NCI-H446 (cell line): Measurements from ENCODE around the gene MT1B.
"Not testable (repeated sequence)": the region's sequence is repeated elsewhere in the genome, so short reads cannot be mapped to it uniquely, and the experiment has no call there.

Source experiments
- DNase-seq, 2 experiments: peaks; one replicate each; lab custom pipeline; 2025; lab: John Stamatoyannopoulos, UW

Gene MT1B

DNA sequence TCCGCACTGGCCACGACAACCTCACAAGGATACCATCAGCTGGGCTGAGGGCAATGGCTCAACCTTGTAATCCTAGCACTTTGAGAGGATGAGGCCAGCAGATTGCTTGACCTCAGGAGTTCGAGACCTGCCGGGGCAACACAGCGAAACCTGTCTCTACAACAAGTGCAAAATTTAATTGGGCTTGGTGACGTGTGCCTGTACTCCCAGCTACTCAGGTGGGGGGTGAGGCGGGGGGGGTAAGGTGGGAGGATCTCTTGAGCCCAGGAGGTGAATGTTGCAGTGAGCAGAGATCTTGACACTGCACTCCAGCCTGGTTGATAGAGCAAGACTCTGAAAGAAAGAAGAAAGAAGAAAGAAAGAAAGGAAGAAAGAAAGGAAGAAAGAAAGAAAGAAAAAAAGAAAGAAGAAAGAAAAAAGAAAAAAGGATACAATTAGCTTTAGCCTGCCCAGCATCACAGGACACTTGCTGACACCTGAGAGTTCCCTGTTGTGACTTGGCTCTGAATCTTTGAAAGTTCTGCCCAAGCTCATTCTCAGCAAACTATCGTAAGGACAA is 31.3 kb upstream of the MT1B start:
- DNase-seq = no peak

- DNase-seq = not testable (repeated sequence)
These were observed 29.8 kb upstream of the MT1B start for GRCh38 chr16:56621665-56622445.

DNA sequence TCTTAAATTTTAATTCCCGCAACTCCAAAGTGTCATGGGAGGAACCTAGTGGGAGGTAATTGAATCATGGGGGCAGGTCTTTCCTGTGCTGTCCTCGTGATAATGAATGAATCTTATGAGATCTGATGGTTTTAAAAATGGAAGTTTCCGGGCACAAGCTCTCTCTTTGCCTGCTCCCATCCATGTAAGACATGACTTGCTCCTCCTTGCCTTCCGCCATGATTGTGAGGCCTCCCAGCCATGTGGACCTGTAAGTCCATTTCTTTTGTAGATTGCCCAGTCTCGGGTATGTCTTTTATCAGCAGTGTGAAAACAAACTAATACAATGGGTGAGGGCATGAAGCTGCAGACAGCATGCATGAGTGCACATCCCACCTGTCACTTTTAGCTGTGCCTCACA is 28.5 kb upstream of the MT1B start:
- not testable (repeated sequence) for DNase-seq

DNA sequence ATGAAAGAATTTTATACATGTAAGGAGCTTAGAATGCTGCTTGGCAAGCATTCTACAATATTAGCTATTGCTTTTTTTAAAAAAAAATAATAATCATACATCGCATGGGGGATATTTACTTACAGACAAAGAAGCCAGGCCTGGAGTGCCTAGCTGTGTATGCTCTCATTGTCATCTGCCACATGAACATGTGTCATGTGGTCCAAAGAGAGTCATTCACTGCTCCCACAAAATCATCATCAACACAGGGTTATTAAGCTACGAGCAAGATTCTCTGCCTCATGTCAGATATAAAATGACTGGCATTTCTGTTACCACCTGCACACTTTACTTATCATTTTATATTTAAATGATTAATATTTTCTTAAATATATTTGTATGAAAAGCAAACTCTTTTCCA is 28.0 kb upstream of the MT1B start:
- DNase-seq = no peak

DNA sequence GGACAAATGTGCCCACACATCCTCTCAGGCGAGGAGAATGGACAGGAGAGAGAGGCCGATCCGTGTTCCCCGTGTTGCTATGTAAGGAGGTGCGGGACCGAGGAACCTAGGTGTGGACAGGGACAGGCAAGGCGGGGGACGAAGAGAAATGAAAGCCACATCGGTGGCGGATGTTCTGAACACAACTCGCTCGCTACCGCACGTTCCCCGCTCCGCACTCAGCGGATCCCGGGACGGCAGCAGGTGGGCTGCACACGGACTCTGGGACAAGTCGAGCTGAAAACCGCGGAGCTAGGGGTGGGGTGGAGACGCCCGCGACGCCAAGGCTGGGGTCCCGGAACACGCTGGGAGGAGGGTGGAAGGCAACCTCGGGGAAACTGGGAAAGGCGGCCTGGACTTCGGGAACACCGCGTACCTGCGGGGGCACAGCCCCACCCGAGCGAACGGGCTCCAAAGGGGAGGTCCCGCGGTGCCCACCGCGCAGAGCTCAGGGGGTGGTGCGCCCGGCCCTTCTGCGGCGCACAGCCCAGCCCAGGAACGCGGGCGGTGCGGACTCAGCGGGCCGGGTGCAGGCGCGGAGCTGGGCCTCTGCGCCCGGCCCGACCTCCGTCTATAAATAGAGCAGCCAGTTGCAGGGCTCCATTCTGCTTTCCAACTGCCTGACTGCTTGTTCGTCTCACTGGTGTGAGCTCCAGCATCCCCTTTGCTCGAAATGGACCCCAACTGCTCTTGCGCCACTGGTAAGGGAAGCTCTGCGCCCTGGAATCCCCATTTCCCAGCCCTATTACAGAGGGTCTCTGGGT is 26.3 kb upstream of the MT1B start, which contains the start of gene MT1E:
Gene MT1E, plus strand, starts transcription at position 642 of the 803 bp plus-strand sequence. Its CDS starts 71 bp downstream, at position 713.
- DNase-seq = no peak

GRCh38 chr16:56625943-56626654 is 25.6 kb upstream of the MT1B start:
- no peak for DNase-seq

- no peak for DNase-seq
These were observed 25.0 kb upstream of the MT1B start for GRCh38 chr16:56626685-56627084.

GRCh38 chr16:56628486-56629350 is 23.0 kb upstream of the MT1B start:
- no peak for DNase-seq

DNA sequence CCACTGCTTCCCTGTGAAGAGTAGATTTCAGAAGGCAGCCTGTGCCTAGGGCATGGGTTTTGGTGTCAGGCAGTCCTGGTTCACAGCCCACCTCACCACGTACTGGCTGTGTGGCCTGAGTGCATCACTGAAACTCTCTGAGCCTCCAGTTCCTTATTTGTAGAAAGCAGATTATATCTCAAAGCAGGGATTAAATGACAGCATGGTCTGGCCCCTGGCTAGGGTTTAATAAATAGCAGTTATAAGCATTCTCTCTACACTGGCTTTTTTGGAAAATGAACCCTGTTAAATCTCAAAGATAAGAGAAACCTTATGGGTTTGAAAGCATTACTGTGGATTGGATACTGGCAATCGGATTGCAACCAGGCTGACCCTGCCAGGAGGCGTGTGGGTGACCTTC is 22.2 kb upstream of the MT1B start:
- no peak for DNase-seq

GRCh38 chr16:56630134-56630533 is 21.6 kb upstream of the MT1B start:
- no peak for DNase-seq

DNA sequence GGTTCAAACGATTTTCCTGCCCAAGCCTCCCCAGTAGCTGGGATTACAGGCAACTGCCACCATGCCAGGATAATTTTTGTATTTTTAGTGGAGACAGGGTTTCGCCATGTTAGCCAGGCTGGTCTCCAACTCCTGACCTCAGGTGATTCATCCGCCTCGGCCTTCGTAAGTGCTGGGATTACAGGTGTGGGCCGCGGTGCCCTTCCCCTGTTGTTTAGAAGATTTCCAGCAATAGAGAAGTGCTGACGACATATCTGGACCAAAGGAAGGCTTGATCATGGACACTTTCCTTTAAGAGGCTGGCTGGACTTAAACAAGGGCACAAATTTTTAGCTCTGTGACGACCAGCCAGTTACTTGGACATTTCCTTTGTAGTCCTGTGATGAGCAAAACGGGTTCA is 20.5 kb upstream of the MT1B start:
- no peak for DNase-seq

- no peak for DNase-seq
These were observed 19.9 kb upstream of the MT1B start for GRCh38 chr16:56631832-56632155.

DNA sequence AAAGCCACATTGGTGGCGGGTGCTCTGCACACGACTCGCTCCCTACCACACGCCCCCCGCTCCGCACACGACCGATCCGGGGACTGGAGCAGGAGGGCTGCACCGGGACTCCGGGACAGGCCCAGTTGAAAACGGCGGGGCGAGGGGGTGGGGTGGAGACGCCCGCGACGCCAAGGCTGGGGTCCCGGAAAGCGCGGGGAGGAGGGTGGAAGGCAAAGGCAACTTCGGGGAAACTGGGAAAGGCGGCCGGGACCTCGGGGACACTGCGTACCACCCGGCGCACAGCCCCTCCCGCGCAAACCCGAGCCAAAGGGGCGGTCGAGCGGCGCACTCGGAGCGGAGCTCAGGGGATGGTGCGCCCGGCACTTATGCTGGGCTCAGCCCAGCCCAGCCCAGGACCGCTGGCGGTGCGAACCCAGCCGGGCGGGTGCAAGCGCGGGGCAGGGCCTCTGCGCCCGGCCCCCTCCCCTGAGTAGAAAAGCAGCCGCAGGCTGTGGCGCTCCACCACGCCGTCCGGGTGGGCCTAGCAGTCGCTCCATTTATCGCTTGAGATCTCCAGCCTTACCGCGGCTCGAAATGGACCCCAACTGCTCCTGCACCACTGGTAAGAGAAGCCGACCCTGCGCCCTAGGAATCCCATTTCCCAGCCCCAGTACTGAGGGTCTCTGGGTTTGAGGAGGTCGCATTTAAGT is 19.4 kb upstream of the MT1B start, which contains the start of gene MT1M:
Gene MT1M, plus strand, starts transcription at position 504 of the 692 bp plus-strand sequence. Its CDS starts 73 bp downstream, at position 577.
- no peak for DNase-seq

DNA sequence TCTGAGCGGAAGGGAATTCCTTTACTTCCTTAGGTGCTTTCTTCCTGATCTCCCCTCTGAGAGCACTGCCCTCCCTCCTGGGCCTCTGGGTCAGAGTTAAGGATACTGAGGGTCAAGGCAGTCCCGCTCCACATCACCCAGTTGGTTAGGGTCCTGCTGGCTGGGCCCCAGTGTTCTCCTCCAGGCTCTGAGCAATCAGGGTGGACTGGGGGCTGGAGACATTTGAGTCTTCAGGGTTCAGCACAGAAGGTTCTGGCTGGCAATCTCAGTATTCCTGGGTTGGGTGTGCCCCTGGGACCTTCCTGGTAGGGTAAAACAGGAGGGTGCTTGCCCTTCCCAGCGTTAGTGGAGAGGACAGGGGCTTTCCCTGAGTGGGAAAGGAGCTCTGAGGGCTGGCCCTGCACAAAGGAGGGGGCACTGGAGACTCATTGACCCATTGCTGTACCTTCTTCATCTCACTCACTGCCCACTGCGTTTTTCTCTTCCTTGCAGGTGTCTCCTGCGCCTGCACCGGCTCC is 18.8 kb upstream of the MT1B start:
- DNase-seq = no peak

DNA sequence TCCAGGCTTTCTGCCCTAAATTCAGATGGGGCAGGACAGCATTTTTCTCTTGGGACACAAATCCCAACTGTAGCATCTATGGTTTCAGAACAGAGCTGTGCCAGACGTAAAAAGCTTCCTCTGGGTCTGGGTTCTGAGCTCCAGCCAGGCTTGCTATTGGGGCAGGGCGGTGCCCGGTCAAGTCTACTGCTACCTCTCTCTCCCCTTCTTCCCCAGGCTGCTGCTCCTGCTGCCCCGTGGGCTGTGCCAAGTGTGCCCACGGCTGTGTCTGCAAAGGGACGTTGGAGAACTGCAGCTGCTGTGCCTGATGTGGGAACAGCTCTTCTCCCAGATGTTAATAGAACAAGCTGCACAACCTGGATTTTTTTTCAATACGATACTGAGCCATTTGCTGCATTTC is 18.2 kb upstream of the MT1B start:
- DNase-seq = no peak

GRCh38 chr16:56634715-56635440 is 16.8 kb upstream of the MT1B start:
- no peak for DNase-seq

GRCh38 chr16:56635441-56635967 is 16.2 kb upstream of the MT1B start:
- no peak for DNase-seq

- no peak for DNase-seq
These were observed 14.9 kb upstream of the MT1B start for GRCh38 chr16:56636616-56637413.
